Transverse colon (tissue), 3 donors: ENCODE data around the gene FLACC1.

Experiments used
- CTCF ChIP-seq, 5 experiments: fragments of 200-600 bp in 3 of 5; fragments of 450-650 bp in 2 of 5; sonication (generic) in 3 of 5; IDR thresholded peaks; 1 replicate in 2 of 5; 2 replicates in 3 of 5; pipeline ENCODE4 v1.5.1; 2016 to 2017; ENCODE audit warnings: antibody characterized with exemption in 5 of 5, inconsistent platforms in 3 of 5, mild to moderate bottlenecking in 2 of 5, moderate library complexity in 1 of 5
- POLR2A ChIP-seq: fragments of 450-650 bp; IDR thresholded peaks from one replicate; pipeline ENCODE4 v1.6.1; 2016; ENCODE audit warnings: antibody characterized with exemption, mild to moderate bottlenecking, moderate library complexity

- TF ChIP-seq CTCF (IDR thresholded peaks at IDR 0.05) (no peak), POLR2A (no peak)
Observed at GRCh38 chr2:201308914-201309313, 48.2 kb downstream of the FLACC1 start.
